Loucy (cell line): ENCODE data around the gene RNF8.

Experiments
- H2AFZ ChIP-seq: fragments of 200-600 bp; sonication (generic); 2 replicates; pipeline ENCODE4 v1.6.0; 2016; ENCODE audit warnings: antibody characterized with exemption, mild to moderate bottlenecking, low read length, moderate library complexity
- H3F3A ChIP-seq: fragments of 200-600 bp; 2 replicates; pipeline ENCODE4 v1.6.0; 2016; ENCODE audit warnings: antibody characterized with exemption, low read depth, mild to moderate bottlenecking
- H3K27me3 ChIP-seq: fragments of 200-600 bp; sonication (generic); 2 replicates; pipeline ENCODE4 v1.6.1; 2014; ENCODE audit warnings: low read length, mild to moderate bottlenecking; ENCODE audit not compliant: insufficient read depth, poor library complexity, severe bottlenecking
- H3K36me3 ChIP-seq: fragments of 200-600 bp; sonication (generic); 2 replicates; pipeline ENCODE4 v1.6.1; 2016; ENCODE audit warnings: low read length; ENCODE audit not compliant: insufficient read depth
- H3K4me1 ChIP-seq: fragments of 200-600 bp; sonication (generic); 2 replicates; pipeline ENCODE4 v1.5.1; 2014; ENCODE audit warnings: low read length, mild to moderate bottlenecking; ENCODE audit not compliant: insufficient read depth, poor library complexity, severe bottlenecking
- H3K4me2 ChIP-seq: fragments of 200-600 bp; sonication (generic); 2 replicates; pipeline ENCODE4 v1.6.0; 2014; ENCODE audit warnings: antibody characterized with exemption, low read length, low read depth, mild to moderate bottlenecking; ENCODE audit not compliant: poor library complexity, severe bottlenecking
- H3K4me3 ChIP-seq: fragments of 200-600 bp; sonication (generic); 2 replicates; pipeline ENCODE4 v1.5.1; 2014; ENCODE audit warnings: low read length, mild to moderate bottlenecking, mixed read lengths; ENCODE audit not compliant: poor library complexity, severe bottlenecking
- H3K79me2 ChIP-seq: fragments of 200-600 bp; sonication (generic); 2 replicates; pipeline ENCODE4 v1.6.1; 2014; ENCODE audit warnings: low read length; ENCODE audit not compliant: insufficient read depth
- H3K9ac ChIP-seq: fragments of 200-600 bp; sonication (generic); 2 replicates; pipeline ENCODE4 v1.6.0; 2014; ENCODE audit warnings: mild to moderate bottlenecking, low read depth, low read length, moderate library complexity; ENCODE audit not compliant: poor library complexity, severe bottlenecking
- H3K9me2 ChIP-seq: fragments of 200-600 bp; sonication (generic); replicated peaks from 2 replicates; pipeline ENCODE4 v1.6.1; 2016; ENCODE audit warnings: low read depth, low read length, mixed read lengths
- H3K9me3 ChIP-seq: fragments of 200-600 bp; sonication (generic); 2 replicates; pipeline ENCODE4 v1.6.1; 2014; ENCODE audit warnings: mild to moderate bottlenecking, antibody characterized with exemption, low read length, low read depth; ENCODE audit not compliant: insufficient read depth
- H4K20me1 ChIP-seq: fragments of 200-600 bp; sonication (generic); 2 replicates; pipeline ENCODE4 v1.6.0; 2014; ENCODE audit warnings: antibody characterized with exemption, low read length, mild to moderate bottlenecking; ENCODE audit not compliant: insufficient read depth, poor library complexity, severe bottlenecking
- CTCF ChIP-seq: fragments of 200-600 bp; sonication (generic); conservative IDR thresholded peaks from 2 replicates; pipeline ENCODE4 v1.5.1; 2014; ENCODE audit warnings: mild to moderate bottlenecking, antibody characterized with exemption, low read length
- EZH2phosphoT487 ChIP-seq: fragments of 200-600 bp; IDR thresholded peaks from 2 replicates; pipeline ENCODE4 v1.6.1; 2018; ENCODE audit warnings: antibody characterized with exemption, mild to moderate bottlenecking, moderate library complexity, borderline replicate concordance

RNF8 gene

GRCh38 chr6:37426945-37427510, 73.2 kb downstream of the RNF8 start:
- Histone ChIP-seq H3K4me2 (no peak overlapping the region), H3K4me1 (no peaks in the 10 kb centered on the region), H3K9me2 (no peaks in the 10 kb centered on the region), H3K9me3 (no peaks in the 10 kb centered on the region), H2AFZ (no peak overlapping the region), H3K36me3 (no peaks in the 10 kb centered on the region), H3K79me2 (no peaks in the 10 kb centered on the region), H3K4me3 (no peak overlapping the region), H3K27me3 (no peaks in the 10 kb centered on the region), H3K9ac (no peak overlapping the region), H3F3A (no peaks in the 10 kb centered on the region), H4K20me1 (no peaks in the 10 kb centered on the region)
- TF ChIP-seq CTCF (no peak), EZH2phosphoT487 (no peak)

- Histone ChIP-seq H3K4me2 (no peak overlapping the region), H3K36me3 (no peaks in the 10 kb centered on the region), H3K4me3 (no peak overlapping the region), H4K20me1 (peaks cover 2% of the 10 kb centered on the region), H3K9me2 (no peaks in the 10 kb centered on the region), H3K9ac (no peak overlapping the region), H3K79me2 (peaks cover 11% of the 10 kb centered on the region), H3K4me1 (peaks cover 9% of the 10 kb centered on the region), H3K27me3 (no peaks in the 10 kb centered on the region), H3F3A (0 out of 2 replicates have a peak, but pooled peaks cover 2% of the 10 kb centered on the region), H3K9me3 (no peaks in the 10 kb centered on the region), H2AFZ (no peak overlapping the region)
- TF ChIP-seq EZH2phosphoT487 = no peak
- no peak for TF ChIP-seq CTCF
Observed at GRCh38 chr6:37429352-37429750, 75.6 kb downstream of the RNF8 start.

GRCh38 chr6:37432590-37432915, 78.8 kb downstream of the RNF8 start:
- Histone ChIP-seq H3K9ac (peak overlapping the region; percentile 89), H3K79me2 (peaks cover 34% of the 10 kb centered on the region), H3K36me3 (peaks cover 9% of the 10 kb centered on the region; the same call in 1 of the 2 replicates), H4K20me1 (peaks cover 5% of the 10 kb centered on the region), H3K27me3 (no peaks in the 10 kb centered on the region), H2AFZ (peak overlapping the region; percentile 99), H3K9me2 (no peaks in the 10 kb centered on the region), H3K9me3 (no peaks in the 10 kb centered on the region), H3F3A (0 out of 2 replicates have a peak, but pooled peaks cover 2% of the 10 kb centered on the region), H3K4me2 (peak overlapping the region; percentile 99), H3K4me3 (peak overlapping the region; percentile 97), H3K4me1 (peaks cover 28% of the 10 kb centered on the region)
- TF ChIP-seq CTCF (no peak), EZH2phosphoT487 (no peak)
